Measurements from ENCODE around the gene AUNIP.

The AUNIP gene

GRCh38 chr1:25896266-25896665 is 37.0 kb upstream of the AUNIP start:
- TF ChIP-seq, protein P1, sequence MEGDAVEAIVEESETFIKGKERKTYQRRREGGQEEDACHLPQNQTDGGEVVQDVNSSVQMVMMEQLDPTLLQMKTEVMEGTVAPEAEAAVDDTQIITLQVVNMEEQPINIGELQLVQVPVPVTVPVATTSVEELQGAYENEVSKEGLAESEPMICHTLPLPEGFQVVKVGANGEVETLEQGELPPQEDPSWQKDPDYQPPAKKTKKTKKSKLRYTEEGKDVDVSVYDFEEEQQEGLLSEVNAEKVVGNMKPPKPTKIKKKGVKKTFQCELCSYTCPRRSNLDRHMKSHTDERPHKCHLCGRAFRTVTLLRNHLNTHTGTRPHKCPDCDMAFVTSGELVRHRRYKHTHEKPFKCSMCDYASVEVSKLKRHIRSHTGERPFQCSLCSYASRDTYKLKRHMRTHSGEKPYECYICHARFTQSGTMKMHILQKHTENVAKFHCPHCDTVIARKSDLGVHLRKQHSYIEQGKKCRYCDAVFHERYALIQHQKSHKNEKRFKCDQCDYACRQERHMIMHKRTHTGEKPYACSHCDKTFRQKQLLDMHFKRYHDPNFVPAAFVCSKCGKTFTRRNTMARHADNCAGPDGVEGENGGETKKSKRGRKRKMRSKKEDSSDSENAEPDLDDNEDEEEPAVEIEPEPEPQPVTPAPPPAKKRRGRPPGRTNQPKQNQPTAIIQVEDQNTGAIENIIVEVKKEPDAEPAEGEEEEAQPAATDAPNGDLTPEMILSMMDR (IDR thresholded peaks at IDR 0.05) = no peak
- H3K4me3 ChIP-seq (ENCODE audit: low read depth, low read length) = no peak overlapping the region
- no peaks in the 10 kb centered on the region for H3K9me3 ChIP-seq (ENCODE audit: control insufficient read depth, low read length)
- no peaks in the 10 kb centered on the region for H3K79me2 ChIP-seq
- peak overlapping the region; percentile 6 for H3K27ac ChIP-seq
- no peak overlapping the region for H3K4me2 ChIP-seq (ENCODE audit: low read length)
- H3K27me3 ChIP-seq (ENCODE audit: control insufficient read depth, insufficient read depth, low read length) = no peaks in the 10 kb centered on the region
- H3K4me1 ChIP-seq = no peaks in the 10 kb centered on the region
- no peak overlapping the region for H3K9ac ChIP-seq
- H2AFZ ChIP-seq = peak overlapping the region; percentile 75
- no peaks in the 10 kb centered on the region for H3K36me3 ChIP-seq (ENCODE audit: control insufficient read depth, insufficient read depth, low read length)

GRCh38 chr1:25895365-25895990 is 36.2 kb upstream of the AUNIP start:
- no peak overlapping the region for H3K4me3 ChIP-seq (ENCODE audit: low read depth, low read length)
- H3K36me3 ChIP-seq (ENCODE audit: control insufficient read depth, insufficient read depth, low read length) = no peaks in the 10 kb centered on the region
- no peak overlapping the region for H3K27ac ChIP-seq
- H3K4me2 ChIP-seq (ENCODE audit: low read length) = peak overlapping the region; percentile 2
- H2AFZ ChIP-seq = peak overlapping the region; percentile 75
- H3K4me1 ChIP-seq = no peaks in the 10 kb centered on the region
- H3K79me2 ChIP-seq = no peaks in the 10 kb centered on the region
- TF ChIP-seq, protein P1 (IDR thresholded peaks at IDR 0.05) = peak; percentile 86
- H3K9me3 ChIP-seq (ENCODE audit: control insufficient read depth, low read length) = no peaks in the 10 kb centered on the region
- H3K27me3 ChIP-seq (ENCODE audit: control insufficient read depth, insufficient read depth, low read length) = no peaks in the 10 kb centered on the region
- H3K9ac ChIP-seq = no peak overlapping the region

GRCh38 chr1:25893116-25893515 is 33.9 kb upstream of the AUNIP start:
- TF ChIP-seq, protein P1 (IDR thresholded peaks at IDR 0.05) = no peak
- Histone ChIP-seq H3K27me3 (ENCODE audit: control insufficient read depth, insufficient read depth, low read length) (no peaks in the 10 kb centered on the region), H3K4me1 (no peaks in the 10 kb centered on the region), H3K4me2 (ENCODE audit: low read length) (no peak overlapping the region), H3K4me3 (ENCODE audit: low read depth, low read length) (no peak overlapping the region), H3K27ac (no peak overlapping the region), H3K36me3 (ENCODE audit: control insufficient read depth, insufficient read depth, low read length) (no peaks in the 10 kb centered on the region), H3K9me3 (ENCODE audit: control insufficient read depth, low read length) (no peaks in the 10 kb centered on the region), H2AFZ (no peak overlapping the region), H3K79me2 (no peaks in the 10 kb centered on the region), H3K9ac (no peak overlapping the region)

- no peak overlapping the region for H3K4me2 ChIP-seq (ENCODE audit: low read length)
- H3K27ac ChIP-seq = no peak overlapping the region
- no peaks in the 10 kb centered on the region for H3K27me3 ChIP-seq (ENCODE audit: control insufficient read depth, insufficient read depth, low read length)
- no peaks in the 10 kb centered on the region for H3K36me3 ChIP-seq (ENCODE audit: control insufficient read depth, insufficient read depth, low read length)
- H3K4me3 ChIP-seq (ENCODE audit: low read depth, low read length) = no peak overlapping the region
- no peaks in the 10 kb centered on the region for H3K4me1 ChIP-seq
- H2AFZ ChIP-seq = no peak overlapping the region
- no peak overlapping the region for H3K9ac ChIP-seq
- H3K79me2 ChIP-seq = no peaks in the 10 kb centered on the region
- no peaks in the 10 kb centered on the region for H3K9me3 ChIP-seq (ENCODE audit: control insufficient read depth, low read length)
- TF ChIP-seq, protein P1 (IDR thresholded peaks at IDR 0.05) = no peak
Measured at GRCh38 chr1:25891606-25892005, 32.3 kb upstream of the AUNIP start.

Measured in parathyroid adenoma (tissue), 2 donors.